ENCODE results near the gene NSG1. TPM values are rescaled to one million over a fixed set of nuclear protein-coding genes. Genes with fewer than 3 reads are reported as not detected.

Gene NSG1
- total and polyA plus RNA-seq, 2 donors (not counting 3 experiments of a cell fraction or from before 2014, with no cell fraction given): 2.0 to 2.9 TPM

DNA sequence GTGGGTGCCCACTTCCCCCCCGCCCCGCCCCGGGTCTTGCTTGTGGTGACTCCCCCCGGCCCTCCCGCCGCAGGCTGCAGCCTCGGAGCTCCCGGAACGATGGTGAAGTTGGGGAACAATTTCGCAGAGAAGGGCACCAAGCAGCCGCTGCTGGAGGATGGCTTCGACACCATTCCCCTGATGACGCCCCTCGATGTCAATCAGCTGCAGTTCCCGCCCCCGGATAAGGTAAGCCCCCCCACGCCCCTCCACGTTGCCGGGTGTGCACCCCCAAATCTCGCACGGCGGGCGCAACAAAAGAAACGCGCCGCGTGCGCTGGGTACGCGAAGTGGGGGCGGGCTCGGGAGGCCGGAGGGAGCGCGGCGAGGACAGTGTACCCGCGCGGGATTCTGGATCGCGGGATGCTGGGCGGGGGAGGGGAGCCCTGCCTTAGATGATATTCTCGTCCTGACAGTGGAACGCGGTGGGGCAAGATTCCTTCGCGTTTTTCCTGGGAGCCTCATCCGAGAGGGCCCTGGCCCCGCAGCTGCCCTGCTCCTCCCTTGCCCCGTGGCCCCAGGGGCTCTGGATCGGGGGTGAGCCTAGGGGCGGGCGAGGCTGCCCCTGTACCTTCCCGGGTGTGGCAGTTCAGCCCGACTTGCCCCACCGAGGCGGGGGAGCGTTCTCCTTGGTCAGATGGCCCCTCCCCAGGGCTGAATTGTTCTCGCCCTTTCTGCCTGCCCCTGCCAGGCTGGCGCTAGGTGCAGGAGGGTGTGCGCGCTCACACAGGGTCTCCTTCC is 819 bp downstream of the NSG1 start:
- Histone ChIP-seq H3K4me2 (ENCODE audit: insufficient read depth, low read length) (peak overlapping the region; percentile 55), H3K36me3 (ENCODE audit: control insufficient read depth in 2 of 2, extremely low read depth in 1 of 2, insufficient read depth in 2 of 2, low read length in 2 of 2) (no peaks in the 10 kb centered on the region), H4K20me1 (replicated peaks; ENCODE audit: control insufficient read depth, extremely low read depth, insufficient read depth, low read length) (no peaks in the 10 kb centered on the region), H3K9me1 (replicated peaks; ENCODE audit: control insufficient read depth, extremely low read depth, insufficient read depth, low read length) (no peaks in the 10 kb centered on the region), H3K9me3 (replicated peaks; ENCODE audit: control insufficient read depth, insufficient read depth, low read length) (no peaks in the 10 kb centered on the region), H3K27me3 (ENCODE audit: control insufficient read depth in 2 of 2, insufficient read depth in 2 of 2, low read length in 2 of 2) (peaks cover 37 to 41% of the 10 kb centered on the region in 2 experiments), H3K4me3 (replicated peaks in 1 of 3; ENCODE audit: insufficient read depth in 1 of 3, low read depth in 1 of 3, low read length in 3 of 3) (peak overlapping the region in 1 of 3 experiments; percentile 31), H3K9ac (replicated peaks; ENCODE audit: extremely low read depth, insufficient read depth, low read length) (no peak overlapping the region), H3K4me1 (ENCODE audit: control insufficient read depth, extremely low read depth, insufficient read depth, low read length) (peaks cover 7% of the 10 kb centered on the region), H3K27ac (ENCODE audit: insufficient read depth, low read depth, low read length) (no peak overlapping the region), H3K79me2 (ENCODE audit: control insufficient read depth, insufficient read depth, low read length) (no peaks in the 10 kb centered on the region), H2AFZ (ENCODE audit: low read depth, low read length) (no peak overlapping the region)
- POLR2A ChIA-PET: no interaction called here
- no TSS peak for BruUV-seq (replicated peaks)
- TF ChIP-seq EZH2 (IDR thresholded peaks at IDR 0.05; ENCODE audit: borderline replicate concordance, low read depth, low read length, severe bottlenecking) (peak; percentile 49), MYC (IDR thresholded peaks at IDR 0.05; ENCODE audit: low read depth, low read length) (no peak), FOS (IDR thresholded peaks at IDR 0.05; ENCODE audit: borderline replicate concordance, insufficient read depth, low read length) (no peak)
- intact Hi-C loops (cut with micrococcal nuclease) (no loop called here), dilution Hi-C loops (cut with MboI; ENCODE audit: extremely low pct_ligation_motif_present, low sequenced_read_pairs) (no loop called here)
- no peak for DNase-seq (ENCODE audit: low read depth, low spot score)
- CTCF ChIA-PET: no interaction called here
- FAIRE-seq: no peak

DNA sequence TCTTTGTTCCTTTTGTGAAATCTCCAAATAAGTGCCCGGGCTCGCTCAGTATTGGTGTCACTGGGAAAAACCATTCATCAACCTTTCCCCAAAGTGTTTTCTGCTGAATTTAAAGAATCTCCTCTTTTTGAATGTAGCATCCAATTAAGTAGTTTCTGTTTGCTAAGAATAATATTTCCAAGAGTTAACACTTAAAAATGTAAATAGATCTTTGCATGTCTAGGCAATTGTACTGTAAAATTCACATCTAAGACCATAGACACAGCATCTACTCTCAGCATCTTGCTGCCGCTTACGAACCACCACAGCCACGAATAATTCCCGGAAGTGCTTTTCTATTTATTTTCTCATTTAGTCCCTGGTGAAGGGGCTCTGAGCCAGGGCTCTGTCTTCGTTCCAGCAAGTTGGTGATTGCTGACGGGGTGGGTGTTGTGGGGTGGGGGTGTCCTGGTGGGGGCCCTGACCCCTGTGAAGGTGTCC is 1.4 kb downstream of the NSG1 start:
- FAIRE-seq: peak; percentile 47
- POLR2A ChIA-PET: no interaction called here
- no peaks in the 10 kb centered on the region for H3K79me2 ChIP-seq (ENCODE audit: control insufficient read depth, insufficient read depth, low read length)
- no peak overlapping the region for H3K9ac ChIP-seq (replicated peaks; ENCODE audit: extremely low read depth, insufficient read depth, low read length)
- no TSS peak for BruUV-seq (replicated peaks)
- intact Hi-C loops (cut with micrococcal nuclease) (no loop called here), dilution Hi-C loops (cut with MboI; ENCODE audit: extremely low pct_ligation_motif_present, low sequenced_read_pairs) (no loop called here)
- no peaks in the 10 kb centered on the region for H3K9me1 ChIP-seq (replicated peaks; ENCODE audit: control insufficient read depth, extremely low read depth, insufficient read depth, low read length)
- peaks cover 32 to 39% of the 10 kb centered on the region in 2 experiments for H3K27me3 ChIP-seq (ENCODE audit: control insufficient read depth in 2 of 2, insufficient read depth in 2 of 2, low read length in 2 of 2)
- peak overlapping the region; percentile 55 for H3K4me2 ChIP-seq (ENCODE audit: insufficient read depth, low read length)
- H3K4me3 ChIP-seq (replicated peaks in 1 of 3; ENCODE audit: insufficient read depth in 1 of 3, low read depth in 1 of 3, low read length in 3 of 3): no peak overlapping the region
- CTCF ChIA-PET: no interaction called here
- H3K36me3 ChIP-seq (ENCODE audit: control insufficient read depth in 2 of 2, extremely low read depth in 1 of 2, insufficient read depth in 2 of 2, low read length in 2 of 2): no peaks in the 10 kb centered on the region
- TF ChIP-seq, protein P1, sequence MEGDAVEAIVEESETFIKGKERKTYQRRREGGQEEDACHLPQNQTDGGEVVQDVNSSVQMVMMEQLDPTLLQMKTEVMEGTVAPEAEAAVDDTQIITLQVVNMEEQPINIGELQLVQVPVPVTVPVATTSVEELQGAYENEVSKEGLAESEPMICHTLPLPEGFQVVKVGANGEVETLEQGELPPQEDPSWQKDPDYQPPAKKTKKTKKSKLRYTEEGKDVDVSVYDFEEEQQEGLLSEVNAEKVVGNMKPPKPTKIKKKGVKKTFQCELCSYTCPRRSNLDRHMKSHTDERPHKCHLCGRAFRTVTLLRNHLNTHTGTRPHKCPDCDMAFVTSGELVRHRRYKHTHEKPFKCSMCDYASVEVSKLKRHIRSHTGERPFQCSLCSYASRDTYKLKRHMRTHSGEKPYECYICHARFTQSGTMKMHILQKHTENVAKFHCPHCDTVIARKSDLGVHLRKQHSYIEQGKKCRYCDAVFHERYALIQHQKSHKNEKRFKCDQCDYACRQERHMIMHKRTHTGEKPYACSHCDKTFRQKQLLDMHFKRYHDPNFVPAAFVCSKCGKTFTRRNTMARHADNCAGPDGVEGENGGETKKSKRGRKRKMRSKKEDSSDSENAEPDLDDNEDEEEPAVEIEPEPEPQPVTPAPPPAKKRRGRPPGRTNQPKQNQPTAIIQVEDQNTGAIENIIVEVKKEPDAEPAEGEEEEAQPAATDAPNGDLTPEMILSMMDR (IDR thresholded peaks at IDR 0.05; ENCODE audit: extremely low read depth in 1 of 2, insufficient read depth in 1 of 2, low read depth in 1 of 2, low read length in 2 of 2): no peak
- TF ChIP-seq MYC (IDR thresholded peaks at IDR 0.05; ENCODE audit: low read depth, low read length) (no peak), GATA2 (IDR thresholded peaks at IDR 0.05; ENCODE audit: insufficient read depth, insufficient read length, low read depth, low read length) (no peak), EZH2 (IDR thresholded peaks at IDR 0.05; ENCODE audit: borderline replicate concordance, low read depth, low read length, severe bottlenecking) (no peak), POLR2AphosphoS5 (IDR thresholded peaks at IDR 0.05; ENCODE audit: insufficient read depth, low read depth, low read length) (no peak), FOS (IDR thresholded peaks at IDR 0.05; ENCODE audit: borderline replicate concordance, insufficient read depth, low read length) (no peak), JUN (IDR thresholded peaks at IDR 0.05; ENCODE audit: borderline replicate concordance, insufficient read depth, insufficient read length, low read depth) (no peak), POLR2A (IDR thresholded peaks at IDR 0.05; ENCODE audit: low read depth, low read length) (no peak)
- TF ChIP-seq, protein P2, sequence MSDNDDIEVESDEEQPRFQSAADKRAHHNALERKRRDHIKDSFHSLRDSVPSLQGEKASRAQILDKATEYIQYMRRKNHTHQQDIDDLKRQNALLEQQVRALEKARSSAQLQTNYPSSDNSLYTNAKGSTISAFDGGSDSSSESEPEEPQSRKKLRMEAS (IDR thresholded peaks at IDR 0.05; ENCODE audit: insufficient read depth, insufficient read length): no peak
- H2AFZ ChIP-seq (ENCODE audit: low read depth, low read length): no peak overlapping the region
- H3K4me1 ChIP-seq (ENCODE audit: control insufficient read depth, extremely low read depth, insufficient read depth, low read length): peaks cover 7% of the 10 kb centered on the region
- H4K20me1 ChIP-seq (replicated peaks; ENCODE audit: control insufficient read depth, extremely low read depth, insufficient read depth, low read length): no peaks in the 10 kb centered on the region
- H3K9me3 ChIP-seq (replicated peaks; ENCODE audit: control insufficient read depth, insufficient read depth, low read length): no peaks in the 10 kb centered on the region
- no peak overlapping the region for H3K27ac ChIP-seq (ENCODE audit: insufficient read depth, low read depth, low read length)
- DNase-seq (ENCODE audit: low read depth, low spot score): peak; percentile 31

Measured in endothelial cell of umbilical vein (primary cell).